Smooth muscle cell (in vitro differentiated cells): ENCODE measurements around the gene SLC22A5. TPM values are rescaled to one million over a fixed set of nuclear protein-coding genes. Genes with fewer than 3 reads are reported as not detected.

Experiments used
- DNase-seq: peaks from one replicate; lab custom pipeline; 2025; ENCODE audit not compliant: unreplicated experiment; lab: John Stamatoyannopoulos, UW
- H2AFZ ChIP-seq: fragments of 200-600 bp; sonication (generic); 2 replicates; pipeline ENCODE4 v1.6.0; 2016; ENCODE audit warnings: antibody characterized with exemption, low read depth, mild to moderate bottlenecking
- H3F3A ChIP-seq: fragments of 200-600 bp; sonication (generic); 2 replicates; pipeline ENCODE4 v1.6.0; 2017; ENCODE audit warnings: antibody characterized with exemption, low read depth
- H3K27ac ChIP-seq: fragments of 200-600 bp; sonication (generic); 2 replicates; pipeline ENCODE4 v1.5.1; 2016; ENCODE audit warnings: low read depth, mild to moderate bottlenecking
- H3K27me3 ChIP-seq: fragments of 200-600 bp; sonication (generic); 2 replicates; pipeline ENCODE4 v1.6.1; 2016; ENCODE audit warnings: low read depth, mild to moderate bottlenecking
- H3K36me3 ChIP-seq: fragments of 200-600 bp; sonication (generic); 2 replicates; pipeline ENCODE4 v1.5.1; 2016; ENCODE audit warnings: low read depth
- H3K4me1 ChIP-seq: fragments of 200-600 bp; sonication (generic); 2 replicates; pipeline ENCODE4 v1.5.1; 2016; ENCODE audit warnings: low read depth
- H3K4me2 ChIP-seq: fragments of 200-600 bp; sonication (generic); 2 replicates; pipeline ENCODE4 v1.6.0; 2016; ENCODE audit warnings: mild to moderate bottlenecking
- H3K4me3 ChIP-seq: fragments of 200-600 bp; sonication (generic); 2 replicates; pipeline ENCODE4 v1.5.1; 2016; ENCODE audit warnings: mild to moderate bottlenecking
- H3K79me2 ChIP-seq: fragments of 200-600 bp; sonication (generic); 2 replicates; pipeline ENCODE4 v1.6.0; 2016; ENCODE audit warnings: low read depth, mild to moderate bottlenecking
- H3K9ac ChIP-seq: fragments of 200-600 bp; sonication (generic); 2 replicates; pipeline ENCODE4 v1.6.0; 2016; ENCODE audit warnings: low read depth
- H3K9me3 ChIP-seq: fragments of 200-600 bp; sonication (generic); replicated peaks from 2 replicates; pipeline ENCODE4 v1.5.1; 2016; ENCODE audit warnings: low read depth
- H4K20me1 ChIP-seq: fragments of 200-600 bp; sonication (generic); 2 replicates; pipeline ENCODE4 v1.6.0; 2016; ENCODE audit warnings: low read depth
- CTCF ChIP-seq: fragments of 200-600 bp; sonication (generic); IDR thresholded peaks from 2 replicates; pipeline ENCODE4 v1.5.1; 2017; ENCODE audit warnings: borderline replicate concordance, mild to moderate bottlenecking, antibody characterized with exemption; ENCODE audit not compliant: insufficient read depth, poor library complexity, severe bottlenecking
- WGBS: methylation state at CpG from one replicate; pipeline ENCODE4 v1.1.7; 2016; ENCODE audit warnings: low lambda C conversion rate; 5-methylcytosine and 5-hydroxymethylcytosine counted together
- polyA plus RNA-seq: library from polyadenylated mRNA; unstranded; fragments of >200 nt; fragmentation: Nextera tagmentation; extraction: Ambion mirVana; gene quantifications from 2 replicates; pipeline ENCODE4 v1.2.1, GENCODE V29; 2016
- total RNA-seq: library from RNA; depleted of rRNA; stranded (reverse); fragments of >200 nt; gene quantifications from 2 replicates; pipeline ENCODE4 v1.2.3, GENCODE V29; 2014

The SLC22A5 gene
- total and polyA plus RNA-seq, 2 experiments from 2014 or later = 1.5 to 4.6 TPM

DNA sequence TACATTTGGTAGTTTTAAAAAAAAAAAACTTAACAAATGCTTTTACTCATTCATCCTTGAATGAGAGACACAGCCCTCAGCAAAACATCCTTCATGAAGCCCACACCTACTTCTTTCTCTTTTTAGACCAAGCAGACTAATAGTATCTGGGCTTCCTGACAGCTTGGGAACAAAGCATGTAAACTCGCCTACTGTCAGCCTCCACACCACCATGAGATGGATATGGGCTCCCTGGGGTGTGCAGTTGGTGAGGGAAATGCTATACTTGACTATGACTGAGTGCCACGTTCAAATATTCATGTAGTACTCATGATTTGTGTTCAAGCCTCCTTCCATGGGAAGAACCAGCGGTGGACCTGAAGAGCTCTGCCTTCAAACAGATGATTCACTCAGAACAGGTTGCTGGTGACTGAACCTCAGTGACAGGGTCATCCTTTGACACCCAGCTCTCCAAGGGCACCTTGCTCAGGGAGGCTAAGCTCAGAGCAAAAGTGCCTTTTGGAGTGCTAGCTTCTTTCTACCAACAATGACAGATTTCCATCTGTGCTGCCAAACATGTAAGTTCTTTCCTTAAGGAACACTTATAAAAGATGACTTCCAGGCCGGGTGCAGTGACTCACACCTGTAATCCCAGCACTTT is 36.8 kb downstream of the SLC22A5 start:
- H3F3A ChIP-seq = no peaks in the 10 kb centered on the region
- no peak overlapping the region for H3K4me2 ChIP-seq
- no peak overlapping the region for H3K4me3 ChIP-seq
- no peak overlapping the region for H2AFZ ChIP-seq
- no peak for TF ChIP-seq CTCF
- H3K9ac ChIP-seq = no peak overlapping the region
- no peaks in the 10 kb centered on the region for H3K36me3 ChIP-seq
- no peak overlapping the region for H3K27ac ChIP-seq
- peaks cover 3% of the 10 kb centered on the region for H3K4me1 ChIP-seq
- H3K79me2 ChIP-seq = no peaks in the 10 kb centered on the region
- H3K27me3 ChIP-seq = peaks cover 12% of the 10 kb centered on the region
- no peaks in the 10 kb centered on the region for H4K20me1 ChIP-seq
- DNase-seq = no peak
- H3K9me3 ChIP-seq = no peaks in the 10 kb centered on the region
- 84% methylated on average over 4 of the region's 4 CpGs for WGBS

DNA sequence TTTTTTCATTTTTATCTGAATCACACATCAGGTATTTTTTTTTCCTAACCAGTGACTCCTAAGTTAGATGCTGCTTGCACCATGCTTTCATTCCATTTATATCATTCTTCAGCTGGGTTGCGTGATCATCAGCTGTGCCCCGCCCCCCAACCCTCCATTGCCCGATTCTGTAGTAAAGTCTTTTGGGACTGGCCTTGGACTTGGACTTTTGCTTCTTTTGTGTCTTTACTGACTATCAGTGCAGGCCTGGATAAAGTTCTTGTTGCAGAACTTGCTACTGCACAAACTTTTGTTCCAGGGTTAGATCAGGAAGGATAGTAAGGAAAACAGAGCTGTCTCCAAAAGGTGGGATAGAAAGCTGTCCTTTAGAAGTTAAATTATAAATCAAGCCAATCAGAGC is 38.5 kb downstream of the SLC22A5 start:
- Histone ChIP-seq H2AFZ (no peak overlapping the region), H4K20me1 (no peaks in the 10 kb centered on the region), H3K27me3 (peaks cover 12% of the 10 kb centered on the region), H3K9me3 (no peaks in the 10 kb centered on the region), H3F3A (no peaks in the 10 kb centered on the region), H3K9ac (no peak overlapping the region), H3K79me2 (no peaks in the 10 kb centered on the region), H3K27ac (no peak overlapping the region), H3K4me1 (peaks cover 4% of the 10 kb centered on the region), H3K4me3 (no peak overlapping the region), H3K36me3 (no peaks in the 10 kb centered on the region), H3K4me2 (no peak overlapping the region)
- WGBS = 95% methylated on average over 3 of the region's 3 CpGs
- TF ChIP-seq CTCF = no peak
- DNase-seq = no peak

- Histone ChIP-seq H3K79me2 (no peaks in the 10 kb centered on the region), H3K9me3 (no peaks in the 10 kb centered on the region), H3K4me2 (no peak overlapping the region), H4K20me1 (no peaks in the 10 kb centered on the region), H2AFZ (no peak overlapping the region), H3K4me1 (peaks cover 4% of the 10 kb centered on the region), H3K27me3 (peaks cover 12% of the 10 kb centered on the region), H3K27ac (no peak overlapping the region), H3K36me3 (no peaks in the 10 kb centered on the region), H3F3A (no peaks in the 10 kb centered on the region), H3K4me3 (no peak overlapping the region), H3K9ac (no peak overlapping the region)
- no peak for TF ChIP-seq CTCF
- no peak for DNase-seq
- WGBS = 94% methylated on average over 6 of the region's 6 CpGs
These were observed 38.9 kb downstream of the SLC22A5 start for GRCh38 chr5:132408456-132408855.

- WGBS = 88% methylated on average over 2 of the region's 2 CpGs
- H3K4me3 ChIP-seq = no peak overlapping the region
- H2AFZ ChIP-seq = no peak overlapping the region
- TF ChIP-seq CTCF = no peak
- no peaks in the 10 kb centered on the region for H4K20me1 ChIP-seq
- H3K4me1 ChIP-seq = peaks cover 4% of the 10 kb centered on the region
- H3K4me2 ChIP-seq = no peak overlapping the region
- no peaks in the 10 kb centered on the region for H3F3A ChIP-seq
- DNase-seq = no peak
- peaks cover 12% of the 10 kb centered on the region for H3K27me3 ChIP-seq
- no peaks in the 10 kb centered on the region for H3K36me3 ChIP-seq
- H3K79me2 ChIP-seq = no peaks in the 10 kb centered on the region
- no peak overlapping the region for H3K9ac ChIP-seq
- H3K27ac ChIP-seq = no peak overlapping the region
- H3K9me3 ChIP-seq = no peaks in the 10 kb centered on the region
These were observed 39.5 kb downstream of the SLC22A5 start for GRCh38 chr5:132408965-132409364.
